ENCODE results near the gene CASTOR2. TPM values are rescaled to one million over a fixed set of nuclear protein-coding genes. Genes with fewer than 3 reads are reported as not detected.
"Not testable (repeated sequence)": the region's sequence is repeated elsewhere in the genome, so short reads cannot be mapped to it uniquely, and the experiment has no call there.

The CASTOR2 gene
- total RNA-seq, 2 donors from 2014 or later: 4.2 to 4.9 TPM

DNA sequence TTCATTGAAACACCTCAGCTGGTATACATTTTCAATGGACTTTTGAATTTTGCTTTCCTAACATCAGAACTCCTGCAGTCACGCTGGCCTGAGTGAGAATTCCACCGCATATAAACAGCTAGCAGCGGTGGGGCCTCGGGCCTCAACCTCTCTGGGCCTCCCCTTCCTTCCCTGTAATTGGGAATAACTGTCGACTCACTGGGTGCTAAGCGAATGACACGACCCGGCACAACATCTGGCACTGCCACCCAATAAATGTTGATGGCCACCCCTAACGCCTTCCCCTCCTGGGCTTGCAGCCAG lies 108.4 kb downstream of the CASTOR2 start:
- H3K9ac ChIP-seq (ENCODE audit: low read depth in 2 of 2, low read length in 2 of 2): peak overlapping the region; percentile 64 to 84

DNA sequence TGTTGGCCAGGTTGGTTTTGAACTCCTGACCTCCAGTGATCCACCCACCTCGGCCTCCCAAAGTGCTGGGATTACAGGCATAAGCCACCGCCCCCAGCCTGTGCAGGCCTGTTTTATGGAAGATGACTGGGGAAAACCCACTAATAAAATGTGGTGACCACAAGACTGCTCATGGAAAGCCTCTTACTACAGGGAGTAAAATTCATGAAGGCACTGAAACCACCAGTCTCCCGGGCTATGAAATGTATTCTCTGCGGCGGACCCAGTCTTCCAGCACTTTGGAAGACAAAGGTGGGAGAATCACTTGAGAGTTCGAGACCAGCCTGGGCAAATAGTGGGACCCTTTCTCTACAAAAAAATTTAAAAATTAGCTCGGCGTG lies 109.7 kb downstream of the CASTOR2 start:
- H3K9ac ChIP-seq (ENCODE audit: low read depth in 2 of 2, low read length in 2 of 2): peak overlapping the region; percentile 64 to 87
- intact Hi-C loops (cut with DNase I); DNase-seq; H3K4me1 ChIP-seq; H3K9me3 ChIP-seq; H3K27me3 ChIP-seq; H3K36me3 ChIP-seq: not testable (repeated sequence)
- H3K27ac ChIP-seq: peak overlapping the region; percentile 82
- peak overlapping the region; percentile 99 for H3K4me3 ChIP-seq

More for the DNA sequence above, 108.4 kb downstream of the CASTOR2 start:
- peaks cover 7% of the 10 kb centered on the region for H3K36me3 ChIP-seq
- H3K27me3 ChIP-seq: no peaks in the 10 kb centered on the region
- H3K27ac ChIP-seq: peak overlapping the region; percentile 82
- intact Hi-C loops (cut with DNase I): no loop called here
- peaks cover 7% of the 10 kb centered on the region for H3K4me1 ChIP-seq
- DNase-seq: no peak
- TF ChIP-seq, protein P1, sequence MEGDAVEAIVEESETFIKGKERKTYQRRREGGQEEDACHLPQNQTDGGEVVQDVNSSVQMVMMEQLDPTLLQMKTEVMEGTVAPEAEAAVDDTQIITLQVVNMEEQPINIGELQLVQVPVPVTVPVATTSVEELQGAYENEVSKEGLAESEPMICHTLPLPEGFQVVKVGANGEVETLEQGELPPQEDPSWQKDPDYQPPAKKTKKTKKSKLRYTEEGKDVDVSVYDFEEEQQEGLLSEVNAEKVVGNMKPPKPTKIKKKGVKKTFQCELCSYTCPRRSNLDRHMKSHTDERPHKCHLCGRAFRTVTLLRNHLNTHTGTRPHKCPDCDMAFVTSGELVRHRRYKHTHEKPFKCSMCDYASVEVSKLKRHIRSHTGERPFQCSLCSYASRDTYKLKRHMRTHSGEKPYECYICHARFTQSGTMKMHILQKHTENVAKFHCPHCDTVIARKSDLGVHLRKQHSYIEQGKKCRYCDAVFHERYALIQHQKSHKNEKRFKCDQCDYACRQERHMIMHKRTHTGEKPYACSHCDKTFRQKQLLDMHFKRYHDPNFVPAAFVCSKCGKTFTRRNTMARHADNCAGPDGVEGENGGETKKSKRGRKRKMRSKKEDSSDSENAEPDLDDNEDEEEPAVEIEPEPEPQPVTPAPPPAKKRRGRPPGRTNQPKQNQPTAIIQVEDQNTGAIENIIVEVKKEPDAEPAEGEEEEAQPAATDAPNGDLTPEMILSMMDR (IDR thresholded peaks at IDR 0.05): no peak
- no peaks in the 10 kb centered on the region for H3K9me3 ChIP-seq
- peak overlapping the region; percentile 99 for H3K4me3 ChIP-seq

Other genes starting within 250 kb of the CASTOR2 start
- gene NCF1, start 190.7 kb upstream of the CASTOR2 start, total RNA-seq: 1 to 10 TPM; 2.0 to 2.7 TPM
- gene GTF2IRD2, start 113.1 kb upstream of the CASTOR2 start, total RNA-seq: 10 to 100 TPM in 1 of 2 donors, 1 to 10 TPM in 1; 6.4 to 19.6 TPM
- 10 to 100 TPM; 41.1 to 64.7 TPM for gene RCC1L, start 109.1 kb downstream of the CASTOR2 start, total RNA-seq
- gene GTF2IRD2B, start 127.9 kb downstream of the CASTOR2 start, total RNA-seq: 10 to 100 TPM; 24.6 to 28.2 TPM

Measured in colonic mucosa (tissue), 4 donors.